HFFc6 (cell line): ENCODE data around the gene RIOX2. TPM values are rescaled to one million over a fixed set of nuclear protein-coding genes. Genes with fewer than 3 reads are reported as not detected.

ENCODE experiments used
- DNase-seq: peaks from one replicate; pipeline ENCODE4 v3.0.0-alpha.2; 2018
- H3K27ac Mint-ChIP-seq: 2 replicates; pipeline ENCODE4 v1.8.0; 2020; ENCODE audit warnings: mild to moderate bottlenecking, mixed read lengths
- H3K27me3 Mint-ChIP-seq: 2 replicates; pipeline ENCODE4 v1.8.0; 2021; ENCODE audit warnings: mild to moderate bottlenecking, moderate library complexity, mixed read lengths; ENCODE audit not compliant: insufficient read depth
- H3K36me3 Mint-ChIP-seq: 2 replicates; pipeline ENCODE4 v1.8.0; 2021; ENCODE audit warnings: low read depth, mixed read lengths
- H3K4me1 Mint-ChIP-seq: 2 replicates; pipeline ENCODE4 v1.8.0; 2020; ENCODE audit warnings: low read depth, mixed read lengths
- H3K4me3 Mint-ChIP-seq: 2 replicates; pipeline ENCODE4 v1.8.0; 2020; ENCODE audit warnings: mild to moderate bottlenecking, moderate library complexity, mixed read lengths
- H3K9me3 Mint-ChIP-seq: 2 replicates; pipeline ENCODE4 v1.8.0; 2020; ENCODE audit warnings: mild to moderate bottlenecking, mixed read lengths
- CTCF ChIP-seq: fragments of 200-600 bp; sonication (generic); IDR thresholded peaks from 2 replicates; pipeline ENCODE4 v1.5.0; 2021; ENCODE audit warnings: antibody characterized with exemption, mild to moderate bottlenecking
- total RNA-seq, 6 experiments: library from RNA; stranded (reverse); fragmentation: NEBNext Ultra II Directional; extraction: Animal tissue kit (Norgen Biotek cat#: 25700); gene quantifications; 2 replicates in 1 of 6; 3 replicates in 5 of 6; pipeline ENCODE4 v1.2.3, GENCODE V29; 2021

The RIOX2 gene
- total RNA-seq, 6 experiments from 2014 or later = 27.3 to 38.4 (median 31.3) TPM

GRCh38 chr3:97901313-97902248 is 70.7 kb downstream of the RIOX2 start:
- Mint-ChIP-seq H3K27ac (no peak overlapping the region), H3K9me3 (no peaks in the 10 kb centered on the region), H3K4me3 (no peak overlapping the region), H3K27me3 (no peaks in the 10 kb centered on the region), H3K36me3 (0 out of 2 replicates have a peak, but pooled peaks cover 3% of the 10 kb centered on the region), H3K4me1 (no peaks in the 10 kb centered on the region)
- TF ChIP-seq CTCF = no peak
- no peak for DNase-seq

- Mint-ChIP-seq H3K36me3 (0 out of 2 replicates have a peak, but pooled peaks cover 3% of the 10 kb centered on the region), H3K27ac (no peak overlapping the region), H3K4me1 (no peaks in the 10 kb centered on the region), H3K9me3 (no peaks in the 10 kb centered on the region), H3K27me3 (no peaks in the 10 kb centered on the region), H3K4me3 (no peak overlapping the region)
- no peak for TF ChIP-seq CTCF
- DNase-seq = no peak
Measured at GRCh38 chr3:97899331-97899730, 72.9 kb downstream of the RIOX2 start.

- Mint-ChIP-seq H3K9me3 (no peaks in the 10 kb centered on the region), H3K4me1 (no peaks in the 10 kb centered on the region), H3K36me3 (peaks cover 11% of the 10 kb centered on the region), H3K4me3 (no peak overlapping the region), H3K27ac (no peak overlapping the region), H3K27me3 (no peaks in the 10 kb centered on the region)
- no peak for DNase-seq
- TF ChIP-seq CTCF = no peak
Measured at GRCh38 chr3:97896547-97896946, 75.7 kb downstream of the RIOX2 start.

GRCh38 chr3:97896129-97896528 is 76.1 kb downstream of the RIOX2 start:
- no peak for TF ChIP-seq CTCF
- H3K36me3 Mint-ChIP-seq = peaks cover 11% of the 10 kb centered on the region
- H3K9me3 Mint-ChIP-seq = no peaks in the 10 kb centered on the region
- H3K27ac Mint-ChIP-seq = no peak overlapping the region
- DNase-seq = no peak
- H3K27me3 Mint-ChIP-seq = no peaks in the 10 kb centered on the region
- H3K4me3 Mint-ChIP-seq = no peak overlapping the region
- no peaks in the 10 kb centered on the region for H3K4me1 Mint-ChIP-seq

- Mint-ChIP-seq H3K27ac (no peak overlapping the region), H3K27me3 (no peaks in the 10 kb centered on the region), H3K36me3 (peaks cover 11% of the 10 kb centered on the region), H3K4me3 (no peak overlapping the region), H3K9me3 (no peaks in the 10 kb centered on the region), H3K4me1 (no peaks in the 10 kb centered on the region)
- no peak for DNase-seq
- TF ChIP-seq CTCF = no peak
Measured at GRCh38 chr3:97895216-97895615, 77.0 kb downstream of the RIOX2 start.
